NCI-H1092 treated with DMSO at 0.1 percent for 48 hours (cell line): Measurements from ENCODE around the gene COL23A1.

Experiments used
- DNase-seq: peaks from one replicate; lab custom pipeline; 2025; lab: John Stamatoyannopoulos, UW

COL23A1 gene

GRCh38 chr5:178531786-178532185 lies 58.4 kb downstream of the COL23A1 start:
- DNase-seq, result no peak

DNA sequence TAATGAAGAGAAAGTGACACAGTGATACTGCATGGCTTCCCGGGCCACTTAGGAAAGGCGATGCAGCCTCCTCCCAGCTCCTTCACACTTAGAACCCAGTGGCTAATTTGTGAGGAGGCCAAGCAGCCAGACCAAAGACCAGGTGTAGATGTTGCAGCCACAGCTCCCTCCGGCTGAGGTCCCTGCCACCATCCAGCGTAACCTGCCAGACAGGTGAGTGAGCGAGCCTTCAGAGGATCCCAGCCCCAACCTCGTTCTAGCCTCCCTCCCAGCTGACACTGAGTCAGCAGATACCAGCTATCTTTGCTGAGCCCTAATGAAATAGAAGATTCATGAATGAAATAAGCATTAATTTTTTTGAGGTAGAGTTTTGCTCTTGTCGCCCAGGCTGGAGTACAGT lies 59.7 kb downstream of the COL23A1 start:
- DNase-seq, result no peak

DNA sequence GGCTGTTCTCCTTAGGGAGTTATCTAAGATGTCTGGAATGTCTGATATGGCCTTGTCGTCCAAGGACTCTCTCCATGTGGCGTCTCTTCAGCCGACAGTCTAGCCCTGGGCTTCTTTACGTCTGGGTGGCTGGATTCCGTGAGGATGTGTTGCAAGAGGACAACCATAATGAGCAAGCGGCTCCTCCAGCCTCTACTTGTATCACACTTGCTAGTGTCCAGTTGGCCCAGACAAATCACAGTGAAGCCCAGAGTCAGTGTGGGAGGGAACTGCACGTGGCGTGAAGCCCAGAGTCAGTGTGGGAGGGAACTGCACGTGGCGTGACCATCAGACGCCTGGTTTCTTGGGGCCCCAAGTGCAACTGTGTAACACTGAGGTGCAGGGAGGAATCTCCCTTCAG lies 61.1 kb downstream of the COL23A1 start:
- DNase-seq, result no peak

DNA sequence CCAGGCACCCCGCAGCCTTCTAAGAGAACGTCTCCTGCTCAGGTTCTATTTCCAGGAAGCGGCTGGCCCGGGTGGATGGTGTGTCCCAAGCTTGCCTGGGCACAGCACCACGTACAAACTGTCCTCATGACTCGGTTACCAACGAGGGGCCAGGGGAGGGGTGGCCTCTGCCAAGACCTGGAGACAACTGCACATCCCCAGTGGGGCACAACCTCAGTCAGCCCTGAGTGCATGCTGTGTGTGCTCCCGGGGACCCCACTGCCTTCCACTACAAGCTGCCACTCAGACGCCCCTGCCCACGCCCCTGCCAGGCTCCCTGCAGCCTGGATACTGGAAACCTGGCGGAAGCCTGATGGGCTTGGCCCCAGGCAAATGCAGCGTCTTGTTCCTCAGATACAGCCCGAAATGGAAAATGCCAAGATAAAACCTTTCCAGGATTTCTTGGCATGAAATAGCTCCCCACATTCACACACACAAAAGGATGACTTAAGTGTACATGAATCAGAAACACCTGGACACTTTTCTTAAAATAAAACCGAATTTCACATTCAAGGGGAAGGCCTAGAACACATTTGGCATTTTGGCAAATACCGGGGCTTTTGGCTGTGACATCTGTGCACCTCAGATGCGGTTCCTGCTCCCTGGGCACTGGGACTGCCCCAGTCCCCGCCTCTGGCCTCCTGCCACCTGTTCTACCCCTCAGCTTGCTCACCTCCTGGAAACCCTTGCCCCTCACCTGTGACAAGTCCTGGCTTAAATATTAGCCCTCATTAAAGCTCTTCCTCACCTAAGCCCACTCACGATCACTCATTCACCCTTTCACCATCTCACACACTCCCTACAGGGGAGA lies 62.5 kb downstream of the COL23A1 start:
- DNase-seq, result no peak

DNA sequence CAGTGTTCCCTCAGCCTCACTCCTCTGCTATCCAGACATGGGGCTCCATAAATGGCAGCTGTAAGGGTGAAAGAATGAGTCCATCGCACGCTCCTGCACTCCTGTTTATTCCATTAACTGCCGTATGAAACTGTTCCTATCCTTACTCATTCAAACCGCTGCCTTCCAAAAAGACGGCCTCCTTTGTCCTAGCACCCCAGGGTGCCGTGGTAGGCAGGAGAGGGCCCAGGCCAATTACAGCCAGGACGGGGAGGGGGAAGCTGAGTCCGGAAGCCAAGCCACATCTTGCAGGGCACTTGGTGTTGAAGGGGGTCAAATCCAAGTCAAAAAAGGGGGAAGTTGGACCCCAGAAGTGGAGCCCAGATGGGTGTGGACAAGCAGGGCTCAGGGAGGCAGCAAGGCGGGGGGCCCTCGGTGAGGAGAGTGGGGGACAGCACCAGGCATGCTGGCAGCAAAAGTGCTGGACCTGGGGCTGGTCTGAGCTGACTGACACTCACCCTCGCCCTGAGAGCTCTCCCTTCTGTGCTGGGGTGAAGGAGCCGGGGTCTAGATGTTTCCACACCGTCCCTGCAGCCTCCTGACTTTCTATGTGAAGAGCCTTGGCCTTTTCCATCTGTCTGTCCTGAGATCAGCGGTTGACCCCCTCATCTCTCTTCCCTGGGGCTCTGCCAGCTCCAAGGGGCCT lies 63.3 kb downstream of the COL23A1 start:
- no peak for DNase-seq

DNA sequence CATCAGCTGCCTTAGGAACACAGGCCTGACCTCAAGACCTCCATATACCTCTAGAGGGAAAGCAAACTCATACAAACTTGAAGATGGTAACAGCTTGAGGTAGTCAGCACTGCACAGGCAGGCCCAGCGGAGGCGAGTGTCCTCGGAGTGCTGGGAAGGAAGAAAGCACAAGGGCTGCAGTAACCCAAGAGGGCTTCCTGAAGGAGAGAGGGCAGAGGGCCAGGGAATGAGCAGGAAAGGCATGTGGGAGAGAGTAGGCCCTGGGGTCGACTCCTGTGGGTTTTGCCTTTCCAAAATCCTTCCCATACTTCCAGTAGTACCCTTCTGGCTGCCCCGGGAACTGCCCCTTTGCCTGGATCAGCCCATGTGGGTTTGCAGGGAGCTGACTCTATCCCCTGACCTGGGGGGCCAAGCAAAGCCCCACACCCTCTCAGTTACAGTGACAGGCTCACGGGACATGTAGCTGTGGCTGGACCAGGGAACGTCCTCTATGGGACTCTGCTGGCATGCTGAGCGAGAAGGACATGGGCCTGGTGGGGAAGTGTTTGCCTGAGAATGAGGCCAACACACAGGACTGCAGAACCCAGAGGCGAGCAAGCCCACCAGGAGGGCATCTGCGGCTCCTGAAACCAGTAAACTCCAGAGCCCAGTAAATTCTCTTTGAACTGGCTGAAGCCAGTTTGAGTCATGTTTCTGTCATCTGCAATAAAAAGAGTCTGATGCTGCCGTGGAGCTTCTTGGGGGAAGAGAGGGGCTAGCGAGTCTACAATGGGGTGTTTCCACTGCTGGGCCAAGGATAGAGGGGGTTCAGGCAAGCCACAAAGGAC lies 64.1 kb downstream of the COL23A1 start:
- DNase-seq, result no peak

DNA sequence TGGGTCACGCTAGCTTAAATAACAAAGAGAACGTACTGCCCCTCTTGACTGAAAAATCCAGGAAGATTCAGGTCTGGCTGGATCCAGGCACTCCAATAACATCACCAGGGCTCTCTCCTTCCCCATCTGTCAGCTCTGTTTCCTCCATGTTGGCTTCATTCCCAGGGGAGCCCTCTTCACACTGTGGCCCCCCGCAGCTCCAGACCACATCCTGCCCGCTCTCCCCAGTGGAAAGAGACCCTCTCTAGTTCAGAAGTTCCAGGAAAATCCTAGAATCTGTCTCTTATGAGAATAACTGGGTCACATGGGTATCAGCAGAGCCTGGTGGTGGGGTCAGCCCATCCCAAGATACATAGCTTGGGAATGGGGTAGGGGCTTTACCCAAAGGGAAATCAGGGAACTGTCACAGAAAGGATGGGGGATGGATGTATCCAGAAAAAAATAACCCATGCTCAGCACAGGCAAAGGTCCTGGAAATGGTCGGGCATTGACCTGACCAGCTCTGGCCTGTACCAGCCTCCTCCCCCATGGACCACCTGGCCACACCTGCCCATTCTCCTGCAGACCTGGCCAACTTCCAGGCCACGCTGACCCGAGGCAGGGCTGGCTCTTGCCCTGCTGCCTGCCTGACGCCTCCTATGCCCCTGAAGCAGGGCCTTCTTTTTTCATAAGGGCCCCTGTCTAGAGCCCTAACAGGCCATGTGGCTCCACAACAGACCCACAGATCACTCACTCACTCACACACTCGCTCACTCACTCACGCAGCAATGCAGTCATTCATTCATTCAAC lies 65.9 kb downstream of the COL23A1 start:
- no peak for DNase-seq

- DNase-seq, result no peak
Measured at GRCh38 chr5:178522361-178522760, 67.8 kb downstream of the COL23A1 start.

DNA sequence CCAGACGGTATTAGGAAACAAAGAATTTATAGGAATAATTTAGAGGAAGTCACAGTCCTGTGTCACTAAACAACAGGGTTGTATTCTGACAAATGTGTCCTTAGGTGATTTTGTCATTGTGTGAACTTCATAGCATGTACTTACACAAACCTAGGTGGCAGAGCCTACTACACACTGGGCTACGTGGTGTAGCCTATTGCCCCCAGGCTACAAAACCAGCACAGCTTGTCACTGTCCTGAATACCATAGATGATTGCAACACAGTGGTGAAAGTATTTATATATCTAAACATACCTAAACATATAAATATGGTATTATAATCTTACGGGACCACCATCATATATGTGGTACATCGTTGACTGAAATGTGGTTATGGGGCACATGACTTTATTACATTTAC lies 69.3 kb downstream of the COL23A1 start:
- no peak for DNase-seq

GRCh38 chr5:178519804-178520203 lies 70.4 kb downstream of the COL23A1 start:
- DNase-seq, result no peak

DNA sequence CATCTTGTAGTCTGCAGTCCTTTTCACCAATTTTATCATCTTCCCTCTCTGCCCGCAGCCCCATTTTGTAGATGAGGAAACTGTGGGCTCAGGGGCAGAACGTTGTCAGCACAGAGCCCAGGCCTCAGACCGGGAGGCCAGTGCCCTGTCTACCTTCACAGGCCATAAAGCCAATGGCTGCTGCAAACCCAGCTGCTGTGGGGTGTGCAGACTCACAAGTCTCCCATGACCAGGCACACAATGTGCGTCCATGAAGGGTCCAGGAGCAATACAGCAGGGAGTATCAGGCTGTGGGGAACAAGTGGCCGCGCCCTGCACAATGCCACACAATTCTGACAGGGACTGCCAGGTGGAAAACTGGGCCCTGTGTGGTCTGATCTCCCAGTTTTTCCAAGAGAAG lies 71.0 kb downstream of the COL23A1 start:
- no peak for DNase-seq

DNA sequence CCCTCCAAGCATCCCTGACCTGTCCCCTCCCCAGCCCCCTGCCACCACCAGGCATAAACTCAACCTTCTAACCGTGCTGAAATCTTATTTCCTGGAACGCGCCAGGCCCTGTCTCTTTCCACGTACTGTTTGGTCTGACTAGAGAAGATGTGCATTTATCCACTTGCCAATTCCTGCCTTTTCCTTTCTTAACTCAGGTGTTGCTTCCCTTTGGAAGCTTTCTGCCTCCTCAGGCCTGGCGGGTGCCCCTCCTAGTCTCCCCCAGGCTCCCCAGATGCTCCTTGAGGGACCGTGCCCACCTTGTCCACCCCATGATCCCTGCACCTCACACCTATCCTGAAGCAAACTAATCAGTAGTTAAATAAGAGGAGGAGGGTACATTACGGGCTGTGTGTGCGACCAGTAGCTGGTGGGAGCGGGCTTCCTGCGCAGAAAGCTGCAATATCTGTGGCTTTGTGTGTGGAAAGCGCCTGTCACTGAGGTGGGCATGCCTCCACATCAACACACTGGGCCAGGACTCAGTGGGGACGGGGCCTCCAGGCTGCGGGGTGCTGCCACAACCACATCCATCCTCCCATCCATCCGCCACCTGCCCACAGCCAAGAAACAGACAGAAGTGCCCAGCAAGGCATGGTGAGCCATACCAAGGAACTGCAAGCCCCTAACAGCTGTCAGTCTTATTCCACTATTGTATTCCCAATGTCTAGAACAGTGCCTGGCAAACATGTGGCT lies 73.5 kb downstream of the COL23A1 start:
- no peak for DNase-seq

GRCh38 chr5:178515776-178516503 lies 74.3 kb downstream of the COL23A1 start:
- DNase-seq, result no peak

DNA sequence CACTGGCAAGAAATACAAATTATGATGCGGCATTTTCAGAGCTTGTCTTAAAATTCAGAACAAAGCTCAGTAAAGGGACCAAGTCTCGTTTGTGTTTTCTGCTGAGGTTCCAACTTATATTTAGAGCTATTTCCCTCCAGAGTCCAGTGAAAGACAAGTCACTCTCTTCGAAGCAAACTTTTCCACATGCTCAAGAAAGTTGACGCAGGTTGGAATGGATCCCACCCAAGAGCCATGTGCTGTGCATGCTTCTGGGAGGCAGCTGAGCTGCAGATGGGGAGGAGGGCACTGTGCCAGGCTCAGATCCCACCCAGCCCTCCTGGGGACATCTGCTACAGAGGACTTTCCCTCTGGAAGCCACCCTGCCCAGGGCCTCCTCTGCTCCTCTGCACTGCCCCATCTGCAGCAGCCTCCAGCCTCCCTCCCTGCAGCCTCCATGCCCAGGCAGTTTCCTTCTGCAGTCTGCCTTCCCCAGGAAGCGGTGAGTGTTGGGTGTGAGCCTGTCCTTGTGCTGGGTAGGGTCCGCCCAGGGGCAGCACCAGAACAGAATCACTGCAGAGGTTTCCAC lies 75.3 kb downstream of the COL23A1 start:
- DNase-seq, result no peak

DNA sequence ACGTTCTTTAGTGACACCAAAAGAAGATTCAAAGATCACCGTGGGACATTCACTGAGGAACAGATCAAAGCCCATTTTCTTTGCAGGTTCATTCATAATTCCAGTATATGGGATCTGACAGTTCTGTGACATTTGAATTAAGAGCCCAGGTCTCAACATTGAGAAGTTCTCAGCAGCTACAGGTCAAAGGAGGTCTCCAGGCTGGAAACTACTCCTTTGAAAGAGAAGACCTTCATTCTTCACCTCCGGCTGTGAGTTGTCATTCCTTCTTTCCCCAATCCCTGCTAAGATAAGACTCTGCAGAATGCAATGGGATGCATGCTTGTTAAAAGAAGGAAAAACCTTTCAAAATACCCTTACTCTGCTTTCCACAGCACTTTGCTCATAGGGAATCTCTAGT lies 79.0 kb downstream of the COL23A1 start:
- no peak for DNase-seq

DNA sequence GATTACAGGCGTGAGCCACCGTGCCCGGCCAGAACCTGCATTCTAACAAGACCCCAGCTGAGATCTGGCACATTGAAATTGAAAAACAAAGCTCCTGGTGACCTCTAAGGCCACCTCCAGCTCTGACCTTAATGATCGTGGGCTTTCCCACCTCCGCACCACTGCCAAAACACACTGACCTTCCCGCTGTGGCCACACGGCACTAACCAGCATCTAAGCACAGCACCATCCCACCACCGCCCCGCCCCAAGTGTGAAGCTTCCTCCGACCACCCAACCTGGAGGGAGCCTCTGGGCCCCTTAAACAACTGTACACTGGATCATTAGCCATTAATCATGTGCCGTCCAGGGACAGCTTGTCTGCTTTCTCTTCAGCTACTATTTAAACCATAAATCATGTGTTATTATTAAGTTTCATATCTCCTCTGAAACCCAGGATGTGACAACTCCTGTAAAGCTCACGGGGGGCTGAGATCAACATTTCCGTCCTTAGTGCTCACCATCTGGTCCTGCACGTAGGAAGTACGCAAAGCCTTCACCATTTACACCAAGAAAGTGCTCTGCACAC lies 80.6 kb downstream of the COL23A1 start:
- DNase-seq, result no peak

DNA sequence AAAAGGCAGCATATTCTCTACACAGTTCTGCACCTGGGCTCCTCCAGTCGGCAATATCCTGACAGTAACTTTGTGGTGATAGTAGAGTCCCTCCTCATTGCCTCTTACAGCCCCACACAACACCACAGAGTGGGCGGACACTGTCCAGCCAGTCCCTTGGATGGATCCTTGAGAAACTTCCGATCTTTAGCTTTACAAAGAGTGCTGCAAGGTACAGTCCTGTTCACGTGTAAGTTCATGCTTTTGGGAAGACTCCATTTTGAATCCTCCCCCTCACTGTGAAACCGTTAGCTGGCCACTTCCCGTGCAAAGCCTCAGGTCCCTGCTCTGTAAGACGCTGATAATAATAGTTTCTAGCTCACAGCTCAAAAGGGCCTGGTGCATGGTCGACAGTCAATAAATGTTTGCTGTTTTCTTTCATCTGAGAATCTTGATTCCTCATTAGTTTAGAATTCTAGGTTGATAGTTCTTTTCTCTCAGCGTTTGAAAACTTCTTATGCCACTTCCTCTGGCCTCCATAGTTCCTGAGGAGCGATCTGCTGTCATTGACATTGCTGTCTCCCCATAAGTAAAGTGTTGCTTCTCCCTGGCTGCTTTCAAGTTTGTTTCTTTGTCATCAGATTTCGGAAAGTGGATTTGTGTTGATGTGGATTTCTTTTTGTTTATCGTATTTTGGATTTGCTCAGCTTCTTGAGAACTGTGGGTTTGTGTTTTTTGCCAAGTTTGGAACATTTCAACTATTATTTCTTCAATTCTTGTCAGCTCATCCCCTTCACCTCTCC lies 82.9 kb downstream of the COL23A1 start:
- no peak for DNase-seq

DNA sequence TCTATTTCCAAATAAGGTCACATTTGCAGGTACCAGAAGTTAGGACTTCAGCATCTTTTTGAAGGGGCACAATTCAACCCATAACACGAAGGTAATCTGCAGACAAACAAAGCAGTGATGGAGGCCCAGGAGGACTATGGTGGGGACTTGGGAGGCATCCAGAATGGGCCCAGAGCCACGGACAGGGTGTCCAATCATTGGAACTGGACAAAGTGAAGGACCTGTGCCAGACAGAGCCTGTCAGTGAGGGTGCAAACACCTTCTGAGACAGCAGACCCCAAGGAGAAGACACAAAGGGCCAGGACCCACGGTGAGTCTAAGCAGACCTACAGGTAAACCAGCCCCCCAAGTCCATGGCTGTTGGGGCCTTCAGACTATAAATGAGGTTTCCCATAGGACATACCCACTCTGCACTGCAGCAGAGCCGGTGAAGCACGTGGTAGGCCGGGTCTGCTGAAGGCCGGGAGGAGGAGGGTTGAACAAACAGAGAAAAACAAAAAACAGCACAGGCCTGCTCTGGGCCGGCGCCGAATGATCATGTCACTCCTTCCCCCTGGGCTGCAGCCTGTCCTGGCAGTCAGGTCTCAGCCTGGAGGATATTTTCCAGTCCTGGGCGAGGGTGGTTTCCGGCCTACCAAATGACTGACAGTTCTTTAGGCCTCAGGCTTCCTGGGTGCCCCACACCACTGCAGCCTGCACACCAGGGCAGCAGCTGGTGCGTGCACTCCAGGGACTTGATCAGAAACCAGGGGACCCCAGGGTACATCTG lies 84.4 kb downstream of the COL23A1 start:
- no peak for DNase-seq
